C4-2B (cell line): ENCODE data around the gene ZMYND15.

Source experiments
- ZFX ChIP-seq: fragments of 450-650 bp; IDR thresholded peaks from 2 replicates; pipeline ENCODE4 v1.6.1; 2017
- TF ChIP-seq, protein P1 (sequence below): fragments of 450-650 bp; conservative IDR thresholded peaks from 2 replicates; pipeline ENCODE4 v1.5.1; 2017; ENCODE audit warnings: mild to moderate bottlenecking

DNA sequence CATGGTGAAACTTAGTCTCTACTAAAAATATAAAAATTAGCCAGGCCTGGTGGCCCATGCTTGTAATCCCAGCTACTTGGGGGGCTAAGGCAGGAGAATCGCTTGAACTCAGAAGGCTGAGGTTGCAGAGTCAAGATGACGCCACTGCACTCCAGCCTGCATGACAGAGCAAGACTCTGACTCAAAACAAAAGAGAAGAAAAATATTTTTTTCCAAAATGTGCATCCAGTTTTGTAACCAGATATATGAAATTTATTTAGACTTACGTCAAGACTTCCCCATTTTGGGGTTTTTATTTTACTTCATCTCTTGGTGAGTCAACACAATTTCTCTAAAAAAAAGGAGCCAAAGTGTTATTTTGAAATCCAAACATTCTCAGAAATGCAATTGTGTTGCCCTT is 26.6 kb downstream of the ZMYND15 start:
- TF ChIP-seq, protein P1, sequence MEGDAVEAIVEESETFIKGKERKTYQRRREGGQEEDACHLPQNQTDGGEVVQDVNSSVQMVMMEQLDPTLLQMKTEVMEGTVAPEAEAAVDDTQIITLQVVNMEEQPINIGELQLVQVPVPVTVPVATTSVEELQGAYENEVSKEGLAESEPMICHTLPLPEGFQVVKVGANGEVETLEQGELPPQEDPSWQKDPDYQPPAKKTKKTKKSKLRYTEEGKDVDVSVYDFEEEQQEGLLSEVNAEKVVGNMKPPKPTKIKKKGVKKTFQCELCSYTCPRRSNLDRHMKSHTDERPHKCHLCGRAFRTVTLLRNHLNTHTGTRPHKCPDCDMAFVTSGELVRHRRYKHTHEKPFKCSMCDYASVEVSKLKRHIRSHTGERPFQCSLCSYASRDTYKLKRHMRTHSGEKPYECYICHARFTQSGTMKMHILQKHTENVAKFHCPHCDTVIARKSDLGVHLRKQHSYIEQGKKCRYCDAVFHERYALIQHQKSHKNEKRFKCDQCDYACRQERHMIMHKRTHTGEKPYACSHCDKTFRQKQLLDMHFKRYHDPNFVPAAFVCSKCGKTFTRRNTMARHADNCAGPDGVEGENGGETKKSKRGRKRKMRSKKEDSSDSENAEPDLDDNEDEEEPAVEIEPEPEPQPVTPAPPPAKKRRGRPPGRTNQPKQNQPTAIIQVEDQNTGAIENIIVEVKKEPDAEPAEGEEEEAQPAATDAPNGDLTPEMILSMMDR: no peak
- no peak for TF ChIP-seq ZFX
